NCI-H1417 (cell line): ENCODE data around the gene GATAD1.
"Not testable (repeated sequence)": the region's sequence is repeated elsewhere in the genome, so short reads cannot be mapped to it uniquely, and the experiment has no call there.

Source experiments
- DNase-seq, 3 experiments: peaks; one replicate each; lab custom pipeline; 2025; lab: John Stamatoyannopoulos, UW

Gene GATAD1

DNA sequence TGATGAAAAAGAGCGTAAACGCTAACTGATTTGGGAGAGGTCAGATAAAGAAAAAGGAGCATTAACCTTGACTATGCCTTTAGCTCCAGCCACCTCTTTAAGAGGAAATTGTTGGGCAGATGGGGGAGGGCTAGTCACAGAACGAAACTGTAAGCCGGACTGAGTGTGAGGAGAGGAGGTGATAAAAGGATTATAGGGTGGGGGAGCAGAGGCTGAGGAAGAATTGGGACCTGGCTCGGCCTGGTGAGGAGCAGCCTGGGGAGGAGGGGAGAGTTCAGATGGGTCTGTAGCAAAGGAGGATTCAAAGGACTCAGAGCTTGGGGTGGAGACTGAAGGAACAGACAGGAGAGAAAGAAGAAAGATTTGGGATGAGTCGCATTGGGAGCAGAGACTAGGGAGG, 36.3 kb downstream of the GATAD1 start:
- not testable (repeated sequence) for DNase-seq

DNA sequence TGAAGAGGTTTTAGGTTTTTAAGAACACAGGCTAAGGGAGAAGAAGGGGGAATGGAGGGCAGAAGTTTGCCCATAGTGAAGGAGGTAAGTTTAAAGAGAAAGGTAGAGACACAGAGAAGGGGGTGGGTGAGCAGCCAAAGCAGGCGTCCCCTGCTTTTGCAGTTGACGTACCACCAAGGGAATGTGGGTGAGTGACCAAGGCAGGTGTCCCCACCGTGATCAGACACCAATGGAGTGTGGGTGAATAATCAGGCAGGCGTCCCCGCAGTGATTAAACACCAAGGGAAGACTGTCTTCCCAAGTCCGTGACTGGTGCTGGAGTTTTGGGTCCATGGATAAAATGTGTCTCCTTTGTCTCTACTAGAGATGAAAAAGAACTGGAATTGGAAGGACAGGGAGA, 36.9 kb downstream of the GATAD1 start:
- DNase-seq, result not testable (repeated sequence)

DNA sequence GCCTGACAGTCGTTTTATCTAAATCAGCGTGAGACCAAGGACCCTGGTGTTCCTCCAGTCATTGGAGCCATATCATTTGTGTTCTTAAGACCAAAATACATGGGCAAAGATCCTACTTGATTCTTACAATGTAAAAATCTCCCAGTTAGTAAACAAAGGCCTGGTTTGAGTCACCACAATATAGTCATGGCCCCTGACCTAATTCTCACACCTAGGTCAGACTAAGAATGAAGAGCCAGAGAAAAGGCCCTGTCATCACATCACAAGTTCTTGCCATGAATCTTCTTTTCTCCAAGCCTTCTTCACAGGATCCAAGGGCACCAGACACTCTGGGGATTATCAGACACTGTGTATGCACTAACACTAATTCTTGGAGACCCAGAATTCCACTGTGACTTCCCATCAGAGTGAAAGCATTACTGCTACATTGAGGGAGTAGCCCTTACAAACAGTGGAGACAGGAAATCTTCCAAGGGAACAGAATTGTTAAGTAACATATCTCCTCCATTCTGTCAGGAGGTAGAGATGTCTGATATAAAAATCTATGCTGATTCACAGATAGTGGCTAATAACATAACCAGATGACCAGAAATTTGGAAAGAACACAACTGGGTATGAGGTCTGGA, 38.1 kb downstream of the GATAD1 start:
- DNase-seq, result no peak

DNA sequence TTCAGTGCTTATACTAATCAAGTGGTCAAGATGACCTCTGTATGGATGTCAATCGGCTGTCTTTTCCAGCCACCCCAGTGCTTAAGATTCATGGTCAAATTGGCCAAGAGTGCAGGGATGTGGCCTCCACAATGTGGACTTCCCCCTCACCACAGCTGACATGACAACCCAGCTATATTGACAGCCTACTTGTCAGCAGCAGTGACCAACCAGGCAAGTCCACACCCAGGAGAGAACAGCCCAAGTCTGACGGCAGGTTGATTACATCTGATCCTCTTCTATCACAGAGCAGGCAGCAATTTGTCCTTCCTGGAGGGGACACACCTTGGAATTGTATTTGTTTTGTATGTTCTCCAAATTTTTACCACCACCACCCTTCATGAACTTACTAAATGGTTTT, 38.7 kb downstream of the GATAD1 start:
- DNase-seq, result no peak

DNA sequence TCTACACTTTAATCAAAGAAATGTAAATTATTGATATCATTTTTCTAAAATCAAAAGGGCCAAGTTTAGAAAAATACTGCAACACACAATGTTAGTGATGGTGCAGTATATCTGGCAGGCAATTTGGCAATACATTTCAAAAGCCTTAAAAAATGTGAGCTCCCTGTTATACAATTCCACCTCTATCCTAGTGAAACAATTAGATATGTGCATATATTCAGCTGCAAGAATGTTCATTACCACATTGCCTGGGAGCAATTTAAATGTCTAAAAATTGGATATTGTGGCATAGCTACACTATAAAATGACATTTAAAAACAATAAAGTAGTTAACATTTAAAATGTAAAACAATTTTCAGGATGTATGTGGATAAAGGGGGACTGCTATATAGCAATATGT, 40.5 kb downstream of the GATAD1 start:
- DNase-seq, result no peak

DNA sequence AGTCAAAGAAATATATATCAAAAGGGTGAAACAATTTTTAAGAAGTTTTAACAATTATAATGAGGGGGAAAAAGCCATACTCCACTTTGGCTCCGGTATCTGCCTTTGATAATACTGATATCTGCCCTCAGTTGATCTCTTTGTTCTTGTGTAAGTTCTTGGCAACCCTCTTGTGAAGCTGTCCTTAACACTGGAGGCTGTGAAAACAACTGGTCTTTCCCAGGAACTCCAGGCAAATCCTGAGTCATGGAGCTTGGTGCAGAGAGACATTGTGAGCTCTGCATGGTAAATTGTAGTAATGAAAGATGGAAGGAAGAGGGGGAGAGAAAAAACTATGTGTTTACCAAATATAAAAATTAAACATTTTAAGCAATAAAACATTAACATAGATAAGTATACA, 42.4 kb downstream of the GATAD1 start:
- DNase-seq, result no peak

DNA sequence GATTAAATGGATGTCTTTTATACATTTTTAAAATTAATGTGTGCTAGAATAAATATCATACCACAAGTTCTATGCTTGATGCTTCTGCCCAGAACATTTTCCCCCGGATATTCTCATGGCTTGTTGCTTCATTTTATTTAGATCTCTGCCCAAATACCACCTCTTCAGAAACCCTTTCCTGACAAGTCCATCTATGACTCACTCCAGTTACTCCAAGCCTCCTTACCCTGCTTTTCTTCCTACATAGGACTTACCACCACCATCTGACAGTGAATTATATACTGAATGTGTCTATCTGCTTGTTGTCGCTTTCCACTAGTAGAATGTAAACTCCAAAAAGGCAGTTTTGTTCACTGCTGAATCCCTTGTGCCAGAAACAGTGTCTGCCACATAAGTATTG, 49.6 kb downstream of the GATAD1 start:
- DNase-seq, result no peak

DNA sequence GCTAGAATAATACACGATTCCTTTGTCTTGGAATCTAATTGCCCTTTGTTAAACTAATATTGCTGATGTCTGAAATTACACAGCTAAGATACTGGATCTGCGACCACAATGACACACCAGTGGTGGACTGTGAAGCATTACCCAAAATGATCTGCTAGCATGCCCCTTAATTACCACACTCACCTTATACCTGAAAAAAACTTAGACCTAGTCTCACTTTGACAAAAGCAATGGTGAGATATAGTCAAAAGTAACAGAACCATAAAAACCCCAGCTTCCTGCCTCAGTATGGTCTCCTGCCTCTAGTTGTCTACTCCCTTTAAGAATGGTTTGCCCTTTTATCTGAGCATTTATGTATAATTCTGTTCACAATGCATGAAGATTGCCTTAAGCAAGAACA, 51.3 kb downstream of the GATAD1 start:
- DNase-seq, result no peak

DNA sequence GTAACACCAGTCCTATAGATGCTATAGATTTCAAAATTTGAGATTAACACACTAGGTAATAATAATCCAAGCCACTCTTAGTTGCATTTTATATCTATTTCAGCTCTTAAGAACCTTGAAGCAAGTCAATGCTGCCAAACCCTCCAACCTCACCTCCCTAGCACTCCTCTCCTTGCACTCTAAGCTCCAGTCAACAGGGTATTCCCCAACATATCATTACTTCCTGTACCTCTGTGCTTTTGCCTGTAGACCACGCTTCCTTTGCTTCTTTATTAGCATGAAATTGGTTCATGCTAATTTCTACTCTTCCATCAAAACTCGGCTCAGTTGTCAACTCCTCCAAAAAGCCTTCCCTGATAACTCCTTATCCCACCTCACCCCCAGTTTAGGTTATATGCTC, 56.5 kb downstream of the GATAD1 start:
- DNase-seq, result no peak

DNA sequence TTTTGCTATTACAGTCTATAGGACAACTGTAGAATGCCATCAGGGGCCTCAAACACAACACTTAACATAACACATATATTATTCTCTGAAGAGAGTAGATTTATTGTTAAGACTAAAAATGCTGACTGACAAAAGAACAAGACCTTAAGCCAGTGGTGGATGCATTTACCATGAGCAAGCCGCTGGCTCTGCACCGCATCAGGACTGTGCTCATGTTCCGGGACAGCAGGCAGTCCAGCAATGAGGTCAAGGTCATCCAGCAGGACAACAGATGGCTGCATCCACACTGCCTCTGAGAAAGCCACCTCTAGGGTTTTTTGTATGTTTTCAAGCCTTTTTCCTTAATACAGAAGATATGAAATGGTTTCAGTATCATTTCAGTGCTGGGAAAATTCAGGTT, 57.3 kb downstream of the GATAD1 start:
- no peak for DNase-seq

DNA sequence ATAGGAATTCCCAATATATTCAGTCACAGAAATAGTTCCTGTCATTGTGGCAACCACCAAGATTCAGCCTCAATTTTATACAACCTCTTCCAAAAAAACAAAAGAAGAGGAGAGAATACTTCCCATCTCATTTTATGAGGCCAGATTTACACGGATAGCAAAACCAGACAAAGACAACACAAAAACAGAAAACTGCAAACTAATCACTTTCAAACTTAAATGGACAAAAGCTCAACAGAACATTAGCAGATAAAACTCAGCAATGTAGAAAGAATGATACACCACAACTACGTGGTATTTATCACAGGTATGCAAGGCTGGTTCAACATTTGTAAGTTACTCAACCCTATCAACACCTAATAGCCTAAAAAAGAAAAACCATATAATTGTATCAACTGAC, 59.1 kb downstream of the GATAD1 start:
- no peak for DNase-seq

DNA sequence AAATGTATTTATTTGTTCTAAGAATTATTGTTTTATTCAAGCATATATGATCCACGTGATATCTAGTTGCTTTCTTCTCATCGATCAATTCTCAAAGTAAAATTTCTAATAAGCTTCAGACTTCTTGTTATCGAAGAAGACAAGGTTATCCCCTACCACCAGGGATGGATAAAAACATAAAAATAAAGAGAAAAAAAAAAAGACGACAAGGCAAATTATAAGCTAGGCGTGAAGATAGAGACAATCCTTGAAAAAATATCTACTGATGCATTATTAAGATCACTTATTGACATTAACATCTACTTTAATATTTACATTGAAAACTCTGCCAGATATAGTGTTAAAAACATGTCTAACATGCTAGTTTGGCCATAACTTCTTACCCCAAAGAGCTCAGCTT, 61.7 kb downstream of the GATAD1 start:
- no peak for DNase-seq
